Karpas-422 (cell line): ENCODE measurements around the gene GBP1. TPM values are rescaled to one million over a fixed set of nuclear protein-coding genes. Genes with fewer than 3 reads are reported as not detected.
"Not testable (repeated sequence)": the region's sequence is repeated elsewhere in the genome, so short reads cannot be mapped to it uniquely, and the experiment has no call there.

ENCODE experiments used
- DNase-seq: peaks from one replicate; pipeline ENCODE4 v3.0.0-alpha.2; 2015
- H2AFZ ChIP-seq: fragments of 200-600 bp; sonication (generic); 2 replicates; pipeline ENCODE4 v1.6.1; 2014; ENCODE audit warnings: antibody characterized with exemption, low read length, mixed read lengths
- H3K27ac ChIP-seq: fragments of 200-600 bp; sonication (generic); 2 replicates; pipeline ENCODE4 v1.5.1; 2014; ENCODE audit warnings: mild to moderate bottlenecking, low read length, moderate library complexity
- H3K27me3 ChIP-seq: fragments of 200-600 bp; sonication (generic); 2 replicates; pipeline ENCODE4 v1.6.1; 2014; ENCODE audit warnings: low read length, mixed read lengths
- H3K36me3 ChIP-seq: fragments of 200-600 bp; sonication (generic); 2 replicates; pipeline ENCODE4 v1.6.1; 2014; ENCODE audit warnings: low read length, mixed read lengths; ENCODE audit not compliant: insufficient read depth
- H3K4me1 ChIP-seq: fragments of 200-600 bp; sonication (generic); 2 replicates; pipeline ENCODE4 v1.6.1; 2014; ENCODE audit warnings: mild to moderate bottlenecking, low read length, mixed read lengths
- H3K4me2 ChIP-seq: fragments of 200-600 bp; sonication (generic); 2 replicates; pipeline ENCODE4 v1.6.1; 2014; ENCODE audit warnings: low read length, low read depth, mild to moderate bottlenecking; ENCODE audit not compliant: poor library complexity, severe bottlenecking
- H3K4me3 ChIP-seq: fragments of 200-600 bp; sonication (generic); 2 replicates; pipeline ENCODE4 v1.5.1; 2014; ENCODE audit warnings: mild to moderate bottlenecking, antibody characterized with exemption, low read length, mixed read lengths
- H3K79me2 ChIP-seq: fragments of 200-600 bp; sonication (generic); 2 replicates; pipeline ENCODE4 v1.6.1; 2014; ENCODE audit warnings: mild to moderate bottlenecking, low read length, mixed read lengths
- H3K9ac ChIP-seq: fragments of 200-600 bp; sonication (generic); 2 replicates; pipeline ENCODE4 v1.6.0; 2014; ENCODE audit warnings: low read length
- H3K9me2 ChIP-seq: fragments of 200-600 bp; sonication (generic), shearing (Covaris generic); replicated peaks from 2 replicates; pipeline ENCODE4 v1.6.0; 2014; ENCODE audit warnings: mild to moderate bottlenecking, low read length, moderate library complexity; ENCODE audit not compliant: insufficient read depth
- H3K9me3 ChIP-seq: fragments of 300-700, 200-600 bp; sonication (generic); 2 replicates; pipeline ENCODE4 v1.6.1; 2014; ENCODE audit warnings: low read length, mixed read lengths
- H4K20me1 ChIP-seq: fragments of 200-600 bp; sonication (generic); 2 replicates; pipeline ENCODE4 v1.6.1; 2014; ENCODE audit warnings: mild to moderate bottlenecking, antibody characterized with exemption, low read length, low read depth; ENCODE audit not compliant: insufficient read depth
- total RNA-seq: library from RNA; depleted of rRNA; stranded (reverse); fragments of >200 nt; shearing (Covaris generic); gene quantifications from 2 replicates; pipeline ENCODE4 v1.2.3, GENCODE V29; 2014; ENCODE audit warnings: low replicate concordance

Gene GBP1
- total RNA-seq, 1 experiment from 2014 or later: 0.34 TPM

GRCh38 chr1:89049901-89050648 lies 14.9 kb downstream of the GBP1 start:
- not testable (repeated sequence) for H3K4me2 ChIP-seq, DNase-seq, H3K36me3 ChIP-seq, H2AFZ ChIP-seq, H3K9ac ChIP-seq, H3K4me3 ChIP-seq, H3K4me1 ChIP-seq, H3K27me3 ChIP-seq, H3K79me2 ChIP-seq, H3K9me3 ChIP-seq, H3K9me2 ChIP-seq, H4K20me1 ChIP-seq, H3K27ac ChIP-seq

DNA sequence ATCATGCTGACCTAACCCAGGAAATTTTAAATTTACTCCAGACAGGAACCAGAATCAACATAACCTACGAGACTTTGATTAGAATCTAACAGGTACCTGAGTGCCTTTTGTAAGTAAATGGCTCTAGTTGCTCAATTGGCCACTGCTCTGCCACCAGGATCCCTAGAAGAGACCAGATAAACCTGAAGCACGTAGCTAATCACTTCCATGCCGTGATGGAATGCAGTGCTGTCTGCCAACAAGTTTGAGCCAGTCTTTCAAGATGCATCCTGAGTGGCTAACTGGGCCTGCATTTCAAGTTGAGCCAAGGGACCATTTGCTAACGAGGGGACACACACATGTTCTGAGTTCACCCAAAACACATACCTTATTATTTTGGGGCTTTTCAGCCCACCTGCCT lies 15.8 kb downstream of the GBP1 start:
- not testable (repeated sequence) for H2AFZ ChIP-seq, H3K4me1 ChIP-seq, H3K9ac ChIP-seq, DNase-seq, H3K4me3 ChIP-seq, H3K27ac ChIP-seq, H3K9me3 ChIP-seq, H3K4me2 ChIP-seq, H3K79me2 ChIP-seq, H3K27me3 ChIP-seq, H3K9me2 ChIP-seq, H4K20me1 ChIP-seq, H3K36me3 ChIP-seq

DNA sequence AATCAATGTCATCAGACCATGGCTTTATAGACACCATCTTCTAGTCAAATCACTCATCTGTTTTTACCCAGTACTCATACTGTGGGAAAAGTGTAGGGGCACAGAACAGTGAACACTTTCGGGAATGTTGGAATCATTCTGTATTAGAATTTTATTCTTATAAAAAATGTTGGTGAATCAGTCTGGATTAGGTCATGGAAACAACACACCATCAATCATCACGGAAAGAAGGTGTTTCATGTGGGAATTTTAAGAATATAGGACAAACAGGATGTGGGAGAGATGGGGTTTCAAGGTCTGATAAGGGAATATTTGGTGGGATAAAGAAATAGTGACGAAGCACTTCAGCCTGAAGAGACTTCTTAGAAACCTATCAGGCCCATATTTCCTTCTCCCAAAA lies 17.3 kb downstream of the GBP1 start:
- H3K9ac ChIP-seq: no peak overlapping the region
- no peaks in the 10 kb centered on the region for H3K4me1 ChIP-seq
- no peaks in the 10 kb centered on the region for H3K9me2 ChIP-seq
- H3K4me2 ChIP-seq: no peak overlapping the region
- H3K4me3 ChIP-seq: no peak overlapping the region
- H2AFZ ChIP-seq: no peak overlapping the region
- H4K20me1 ChIP-seq: no peaks in the 10 kb centered on the region
- no peak overlapping the region for H3K27ac ChIP-seq
- H3K9me3 ChIP-seq: no peaks in the 10 kb centered on the region
- H3K79me2 ChIP-seq: no peaks in the 10 kb centered on the region
- H3K27me3 ChIP-seq: no peaks in the 10 kb centered on the region
- no peak for DNase-seq
- H3K36me3 ChIP-seq: no peaks in the 10 kb centered on the region

- not testable (repeated sequence) for H3K36me3 ChIP-seq, H3K4me2 ChIP-seq, H2AFZ ChIP-seq, DNase-seq, H3K79me2 ChIP-seq, H3K9me3 ChIP-seq, H3K27me3 ChIP-seq, H3K27ac ChIP-seq, H3K4me1 ChIP-seq, H3K4me3 ChIP-seq, H3K9ac ChIP-seq, H4K20me1 ChIP-seq, H3K9me2 ChIP-seq
Observed at GRCh38 chr1:89046318-89047183, 18.5 kb downstream of the GBP1 start.

DNA sequence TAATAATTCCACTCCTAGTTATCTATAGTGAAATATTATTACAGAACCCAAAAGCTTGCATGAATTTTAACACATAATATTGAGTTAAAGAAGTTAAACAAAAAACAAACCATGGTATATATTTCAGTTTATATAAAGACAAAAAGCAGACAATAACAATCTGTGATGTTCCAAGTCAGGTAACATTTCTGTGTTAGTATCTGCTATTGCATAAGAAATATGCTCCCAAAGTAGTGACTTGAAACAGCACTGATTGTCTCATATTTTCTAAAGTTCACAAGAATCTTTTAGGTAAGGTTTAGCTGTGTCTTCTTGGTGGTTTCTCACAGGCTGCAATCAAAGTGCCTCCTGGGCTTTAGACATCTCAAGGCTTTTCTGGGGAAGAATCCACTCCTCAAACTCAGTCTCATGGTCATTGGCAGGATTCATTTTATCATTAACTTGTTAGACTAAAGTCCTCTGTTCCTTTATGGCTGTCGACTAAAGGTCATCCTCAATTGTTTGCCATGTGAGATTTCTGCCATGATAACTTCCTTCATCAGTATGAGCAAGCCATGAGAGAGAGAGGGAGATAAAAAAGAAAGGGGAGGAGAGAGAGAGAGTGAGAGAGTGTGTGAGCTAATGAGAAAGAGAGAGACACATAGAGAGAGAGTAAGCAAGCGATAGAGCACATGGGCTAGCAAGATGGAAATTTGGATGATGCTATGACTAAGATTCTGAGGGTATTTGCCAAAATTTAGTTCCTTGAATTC lies 19.9 kb downstream of the GBP1 start:
- Histone ChIP-seq H3K4me2 (no peak overlapping the region), H3K27ac (no peak overlapping the region), H3K79me2 (no peaks in the 10 kb centered on the region), H4K20me1 (no peaks in the 10 kb centered on the region), H3K4me1 (no peaks in the 10 kb centered on the region), H3K4me3 (no peak overlapping the region), H3K36me3 (no peaks in the 10 kb centered on the region), H3K27me3 (no peaks in the 10 kb centered on the region), H2AFZ (no peak overlapping the region), H3K9me3 (no peaks in the 10 kb centered on the region), H3K9ac (no peak overlapping the region), H3K9me2 (no peaks in the 10 kb centered on the region)
- DNase-seq: no peak

- H3K9me2 ChIP-seq: no peaks in the 10 kb centered on the region
- H3K27ac ChIP-seq: no peak overlapping the region
- no peak overlapping the region for H2AFZ ChIP-seq
- no peak for DNase-seq
- H3K4me1 ChIP-seq: no peaks in the 10 kb centered on the region
- no peaks in the 10 kb centered on the region for H3K79me2 ChIP-seq
- no peak overlapping the region for H3K9ac ChIP-seq
- H3K36me3 ChIP-seq: no peaks in the 10 kb centered on the region
- no peak overlapping the region for H3K4me3 ChIP-seq
- H4K20me1 ChIP-seq: no peaks in the 10 kb centered on the region
- no peaks in the 10 kb centered on the region for H3K9me3 ChIP-seq
- no peaks in the 10 kb centered on the region for H3K27me3 ChIP-seq
- no peak overlapping the region for H3K4me2 ChIP-seq
Observed at GRCh38 chr1:89043940-89044339, 21.1 kb downstream of the GBP1 start.

- Histone ChIP-seq H2AFZ (no peak overlapping the region), H3K79me2 (no peaks in the 10 kb centered on the region), H3K9me2 (no peaks in the 10 kb centered on the region), H3K9me3 (no peaks in the 10 kb centered on the region), H4K20me1 (no peaks in the 10 kb centered on the region), H3K4me3 (no peak overlapping the region), H3K27ac (no peak overlapping the region), H3K9ac (no peak overlapping the region), H3K27me3 (no peaks in the 10 kb centered on the region), H3K36me3 (no peaks in the 10 kb centered on the region), H3K4me2 (no peak overlapping the region), H3K4me1 (no peaks in the 10 kb centered on the region)
- DNase-seq: no peak
Observed at GRCh38 chr1:89042491-89042890, 22.5 kb downstream of the GBP1 start.

DNA sequence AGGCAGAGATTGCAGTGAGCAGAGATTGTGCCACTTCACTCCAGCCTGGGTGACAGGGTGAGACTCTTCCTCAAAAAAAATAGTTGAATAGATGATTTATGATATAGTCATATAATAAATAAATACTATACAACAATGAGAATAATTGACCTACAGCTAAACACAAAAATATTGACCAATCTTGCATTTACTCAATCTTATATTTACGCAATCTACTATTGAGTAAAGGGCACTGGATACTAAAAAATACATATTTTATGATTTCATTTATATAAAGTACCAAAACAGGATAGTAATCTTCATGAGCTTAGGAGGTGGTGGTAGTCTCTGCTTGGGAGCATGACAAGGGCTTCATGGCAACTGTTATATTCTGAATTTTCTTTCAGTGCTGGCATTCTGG lies 23.3 kb downstream of the GBP1 start:
- Histone ChIP-seq H3K27me3 (no peaks in the 10 kb centered on the region), H3K27ac (no peak overlapping the region), H3K9me3 (no peaks in the 10 kb centered on the region), H3K9me2 (no peaks in the 10 kb centered on the region), H3K4me2 (no peak overlapping the region), H3K9ac (no peak overlapping the region), H3K79me2 (no peaks in the 10 kb centered on the region), H2AFZ (no peak overlapping the region), H4K20me1 (no peaks in the 10 kb centered on the region), H3K4me1 (no peaks in the 10 kb centered on the region), H3K36me3 (no peaks in the 10 kb centered on the region), H3K4me3 (no peak overlapping the region)
- DNase-seq: no peak
